NCI-H2171 treated with DMSO at 0.1 percent for 48 hours (cell line): ENCODE data around the gene ZBTB20.
A peak's percentile ranks its signal among the peaks of the same experiment; 100 is the strongest.

Experiments
- DNase-seq: peaks from one replicate; lab custom pipeline; 2025; lab: John Stamatoyannopoulos, UW

Gene ZBTB20

GRCh38 chr3:114440700-114441099 is 706.4 kb downstream of the ZBTB20 start:
- no peak for DNase-seq

- no peak for DNase-seq
Observed at GRCh38 chr3:114439284-114439683, 707.8 kb downstream of the ZBTB20 start.

- DNase-seq, result no peak
Observed at GRCh38 chr3:114437897-114438296, 709.2 kb downstream of the ZBTB20 start.

- DNase-seq, result no peak
Observed at GRCh38 chr3:114436182-114436581, 710.9 kb downstream of the ZBTB20 start.

- peak; percentile 63 for DNase-seq
Observed at GRCh38 chr3:114435386-114436115, 711.5 kb downstream of the ZBTB20 start.

- DNase-seq, result no peak
Observed at GRCh38 chr3:114432310-114432709, 714.8 kb downstream of the ZBTB20 start.

- no peak for DNase-seq
Observed at GRCh38 chr3:114428044-114428595, 719.0 kb downstream of the ZBTB20 start.

- DNase-seq, result no peak
Observed at GRCh38 chr3:114427285-114428043, 719.6 kb downstream of the ZBTB20 start.

GRCh38 chr3:114424337-114424736 is 722.8 kb downstream of the ZBTB20 start:
- DNase-seq, result no peak

GRCh38 chr3:114421204-114421603 is 725.9 kb downstream of the ZBTB20 start:
- no peak for DNase-seq

GRCh38 chr3:114420072-114420471 is 727.0 kb downstream of the ZBTB20 start:
- DNase-seq, result no peak

- DNase-seq, result peak; percentile 94
Observed at GRCh38 chr3:114418724-114419543, 728.2 kb downstream of the ZBTB20 start.

- no peak for DNase-seq
Observed at GRCh38 chr3:114418107-114418506, 729.0 kb downstream of the ZBTB20 start.

- no peak for DNase-seq
Observed at GRCh38 chr3:114417675-114418074, 729.4 kb downstream of the ZBTB20 start.

GRCh38 chr3:114417265-114417664 is 729.8 kb downstream of the ZBTB20 start:
- DNase-seq, result no peak

- DNase-seq, result no peak
Observed at GRCh38 chr3:114411811-114412803, 735.0 kb downstream of the ZBTB20 start.

- no peak for DNase-seq
Observed at GRCh38 chr3:114411190-114411668, 735.9 kb downstream of the ZBTB20 start.

GRCh38 chr3:114408736-114409670 is 738.1 kb downstream of the ZBTB20 start:
- no peak for DNase-seq

GRCh38 chr3:114406922-114407321 is 740.2 kb downstream of the ZBTB20 start:
- no peak for DNase-seq

- DNase-seq, result no peak
Observed at GRCh38 chr3:114406286-114406685, 740.8 kb downstream of the ZBTB20 start.
